ENCODE results near the gene HSPA12B. TPM values are rescaled to one million over a fixed set of nuclear protein-coding genes. Genes with fewer than 3 reads are reported as not detected.

The HSPA12B gene
- total RNA-seq, 1 donor: not detected

DNA sequence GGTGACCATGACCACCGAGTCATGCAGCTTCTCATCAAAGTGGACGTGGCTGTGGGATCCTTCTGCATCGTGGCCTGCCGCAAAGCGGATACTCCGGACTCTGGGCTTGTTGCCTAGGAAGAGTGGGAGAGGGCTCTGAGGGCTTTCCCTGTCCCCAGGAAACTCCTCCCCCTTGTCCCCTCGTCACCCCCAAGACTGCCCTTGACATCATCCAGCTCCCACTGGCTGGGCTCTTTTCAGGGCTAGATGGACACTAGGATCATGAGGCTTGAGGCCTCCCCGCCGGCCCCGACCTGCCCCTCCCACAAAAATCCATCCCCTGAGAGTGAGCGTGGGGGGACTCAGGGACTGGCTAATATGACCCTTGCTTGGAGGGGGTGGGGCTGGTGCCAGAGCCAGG lies 26.1 kb downstream of the HSPA12B start:
- TF ChIP-seq CTCF (IDR thresholded peaks at IDR 0.05; ENCODE audit: insufficient read depth, low read depth, low read length): no peak
- DNase-seq (ENCODE audit: low read depth): no peak
- H3K4me3 ChIP-seq (ENCODE audit: low read depth, low read length): no peak overlapping the region

- DNase-seq (ENCODE audit: low read depth): no peak
Observed at GRCh38 chr20:3759316-3759823, 26.9 kb downstream of the HSPA12B start.

GRCh38 chr20:3759884-3760283 lies 27.4 kb downstream of the HSPA12B start:
- no peak overlapping the region for H3K4me3 ChIP-seq (ENCODE audit: low read depth, low read length)
- DNase-seq (ENCODE audit: low read depth): no peak
- TF ChIP-seq CTCF (IDR thresholded peaks at IDR 0.05; ENCODE audit: insufficient read depth, low read depth, low read length): no peak

More at GRCh38 chr20:3759316-3759823, 26.9 kb downstream of the HSPA12B start:
- TF ChIP-seq CTCF (IDR thresholded peaks at IDR 0.05; ENCODE audit: insufficient read depth, low read depth, low read length): no peak
- no peak overlapping the region for H3K4me3 ChIP-seq (ENCODE audit: low read depth, low read length)

DNA sequence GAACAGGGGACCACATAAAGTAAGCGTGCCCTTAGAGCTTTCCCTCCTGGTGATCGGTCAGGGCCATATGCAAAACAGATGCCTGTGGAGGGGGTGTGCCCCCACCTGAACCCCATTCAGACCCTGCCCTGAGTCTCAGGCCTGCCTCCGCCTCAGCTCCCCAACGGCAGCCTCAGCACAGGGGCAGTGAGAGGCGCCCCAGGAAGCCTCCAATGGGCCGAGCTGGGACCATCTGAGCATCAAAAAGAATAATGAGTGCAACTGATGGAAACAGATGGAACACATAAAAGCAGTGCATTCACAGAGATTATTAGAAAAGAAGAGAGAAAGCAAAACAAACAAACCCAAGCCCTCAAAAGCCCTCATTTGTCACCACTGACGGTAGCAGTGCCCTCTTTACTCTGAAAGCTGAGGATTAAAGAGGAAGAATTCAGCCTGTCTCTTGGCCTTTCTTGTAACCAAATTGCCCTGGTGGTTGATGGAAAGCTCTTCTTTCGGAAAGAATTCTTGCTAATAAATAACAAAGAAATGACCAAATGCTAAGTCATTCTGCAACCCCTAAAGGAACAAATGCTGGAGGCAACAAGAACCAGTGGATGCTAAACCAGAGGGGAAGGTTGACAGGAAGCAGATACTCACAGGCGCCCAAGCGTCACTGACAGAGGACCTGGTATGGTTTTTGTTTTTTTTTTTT lies 28.3 kb downstream of the HSPA12B start:
- H3K4me3 ChIP-seq (ENCODE audit: low read depth, low read length): no peak overlapping the region
- peak; percentile 67 for DNase-seq (ENCODE audit: low read depth)
- TF ChIP-seq CTCF (IDR thresholded peaks at IDR 0.05; ENCODE audit: insufficient read depth, low read depth, low read length): no peak

- no peak for DNase-seq (ENCODE audit: low read depth)
Observed at GRCh38 chr20:3763671-3764601, 31.5 kb downstream of the HSPA12B start.

DNA sequence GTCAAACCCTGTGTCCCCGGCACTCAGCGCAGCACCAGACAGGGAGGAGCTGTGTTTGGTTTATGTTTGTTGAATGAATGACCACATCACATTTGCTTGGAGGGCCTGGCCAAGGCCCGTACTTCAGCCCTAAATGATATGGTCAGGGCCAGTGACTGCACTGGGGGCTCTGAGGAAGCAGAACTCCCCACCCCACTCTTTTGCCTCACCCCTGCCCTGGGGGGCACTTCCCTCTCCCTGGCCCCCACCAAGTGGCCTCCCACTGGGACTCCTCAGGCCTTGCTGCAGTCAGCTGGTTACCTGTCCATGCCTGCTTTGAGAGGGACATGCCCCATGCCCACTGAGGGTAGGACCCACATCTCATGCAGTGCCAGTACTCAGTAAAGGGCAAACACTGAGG lies 32.2 kb downstream of the HSPA12B start:
- H3K4me3 ChIP-seq (ENCODE audit: low read depth, low read length): no peak overlapping the region
- TF ChIP-seq CTCF (IDR thresholded peaks at IDR 0.05; ENCODE audit: insufficient read depth, low read depth, low read length): no peak
- DNase-seq (ENCODE audit: low read depth): no peak

More at GRCh38 chr20:3763671-3764601, 31.5 kb downstream of the HSPA12B start:
- no peak for TF ChIP-seq CTCF (IDR thresholded peaks at IDR 0.05; ENCODE audit: insufficient read depth, low read depth, low read length)
- H3K4me3 ChIP-seq (ENCODE audit: low read depth, low read length): no peak overlapping the region
